Activated CD4-positive, alpha-beta T cell treated with anti-CD3 and anti-CD28 coated beads, Interleukin-2, amount 50 U/mL, for 24 hours (primary cell): ENCODE results near the gene NAXE.
"Not testable (repeated sequence)": the region's sequence is repeated elsewhere in the genome, so short reads cannot be mapped to it uniquely, and the experiment has no call there.

Source experiments
- DNase-seq, 2 donors: peaks; one replicate each; pipeline ENCODE4 v3.0.0-alpha.2; 2020; ENCODE audit warnings: low read depth in 1 of 2, low spot score in 1 of 2

NAXE gene

DNA sequence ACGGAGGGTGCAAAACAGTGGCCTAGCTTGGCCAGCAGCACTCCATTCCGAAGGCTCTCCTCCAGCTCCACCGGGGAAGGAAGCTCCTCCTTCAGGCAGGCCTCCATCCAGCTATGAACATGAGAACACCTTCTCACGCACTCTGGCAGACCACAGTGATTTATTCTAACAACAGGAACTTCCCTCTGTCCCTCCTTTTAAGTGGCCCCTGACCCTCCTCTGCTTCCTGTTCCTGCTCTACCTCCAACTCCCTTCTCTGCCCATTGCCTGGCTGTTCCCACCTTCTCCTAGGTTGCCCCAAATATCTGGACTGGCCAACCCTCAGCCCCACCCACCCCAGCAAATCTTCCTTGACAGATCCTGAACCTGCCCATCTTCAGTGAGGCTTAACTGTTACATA, 25.1 kb upstream of the NAXE start:
- no peak for DNase-seq

DNA sequence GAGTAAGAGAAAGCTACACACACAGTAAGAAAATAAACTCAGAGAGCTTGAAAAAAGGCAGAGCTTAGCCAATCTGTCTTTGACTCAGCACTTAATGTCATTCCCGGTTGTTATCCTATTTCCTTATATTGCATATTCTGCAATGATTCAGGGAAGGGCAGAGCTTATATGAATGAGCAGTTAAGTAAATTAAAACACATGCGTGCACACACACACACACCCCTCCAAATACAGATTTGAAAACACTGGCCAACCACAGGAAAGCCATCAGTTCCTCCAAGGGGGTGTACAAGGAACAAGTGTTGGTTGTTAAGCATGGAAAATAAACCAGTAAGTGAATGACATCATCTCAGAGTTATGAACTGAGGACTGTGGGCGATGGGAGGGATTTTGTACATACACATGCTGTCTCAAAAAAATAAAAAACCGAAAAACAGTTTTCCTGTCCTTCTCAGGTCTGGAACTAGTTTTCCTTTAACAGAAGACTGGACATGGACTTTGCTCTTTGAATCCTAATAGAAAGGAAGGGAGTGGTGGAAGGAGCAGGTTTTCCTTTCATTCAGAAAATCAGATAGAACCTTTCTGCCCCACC, 20.2 kb upstream of the NAXE start:
- DNase-seq = no peak

DNA sequence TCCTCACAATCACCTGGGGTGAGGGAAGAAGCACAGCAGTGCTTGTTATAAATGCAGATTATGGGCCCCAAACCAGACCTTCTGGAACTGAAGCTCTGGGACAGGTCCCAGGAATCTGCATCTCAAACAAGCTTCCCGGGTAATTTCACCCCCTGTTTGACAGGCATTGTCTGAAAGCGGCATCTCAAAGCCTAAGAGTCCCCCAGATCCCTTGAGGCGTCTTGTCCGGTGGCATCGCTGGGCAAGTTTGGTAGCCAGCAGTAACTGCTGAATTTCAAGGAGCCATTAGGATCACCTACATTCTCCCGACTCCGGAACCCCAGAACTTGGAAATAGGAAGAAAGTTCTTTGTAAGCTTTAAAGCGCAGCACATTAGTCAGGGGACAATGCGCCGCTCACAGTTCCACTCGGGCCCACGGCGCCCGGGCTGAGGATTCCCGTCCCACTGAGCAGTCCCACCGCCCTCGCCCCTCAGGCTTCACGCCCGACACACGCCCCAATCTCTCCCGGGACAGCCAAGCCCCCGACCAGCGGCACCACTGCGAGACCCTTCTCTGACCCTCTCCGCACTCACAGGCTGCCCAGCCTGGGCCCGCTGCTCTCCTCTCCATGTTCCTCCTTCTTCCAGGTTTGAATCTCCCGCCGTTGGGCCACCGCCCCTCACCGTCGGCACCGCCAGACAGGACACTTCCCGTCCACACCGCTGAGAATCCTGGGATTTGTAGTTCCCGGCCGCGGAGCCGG, 19.5 kb upstream of the NAXE start, which contains the start of gene IQGAP3:
IQGAP3 (minus strand) TSS at position 647 of the 744 bp plus-strand sequence; CDS start at position 611, 36 bp downstream.
- DNase-seq = peak in 1 of 2 donors; percentile 61

GRCh38 chr1:156572663-156573018, 18.9 kb upstream of the NAXE start:
- DNase-seq = no peak

- DNase-seq = no peak
Measured at GRCh38 chr1:156574039-156574633, 17.4 kb upstream of the NAXE start.

GRCh38 chr1:156577550-156577949, 14.0 kb upstream of the NAXE start:
- DNase-seq = no peak

DNA sequence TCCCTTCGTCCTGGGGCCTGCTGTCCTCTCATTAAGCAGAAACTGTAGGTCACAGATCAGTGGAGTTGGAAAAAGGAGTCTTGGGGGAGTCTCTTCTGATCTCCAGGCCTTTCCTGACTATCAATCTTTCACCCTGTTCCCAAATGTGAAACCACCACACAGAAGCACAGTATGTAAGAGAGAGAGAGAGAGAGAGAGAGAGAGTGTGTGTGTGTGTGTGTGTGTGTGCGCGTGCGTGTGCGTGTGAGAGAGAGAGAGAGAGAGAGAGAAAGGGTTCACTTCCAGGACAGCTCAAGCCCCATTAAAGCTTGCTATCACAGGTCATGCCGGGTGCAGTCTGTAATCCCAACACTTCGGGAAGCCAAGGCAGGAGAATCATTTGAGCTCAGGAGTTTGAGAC, 13.5 kb upstream of the NAXE start:
- DNase-seq = no peak

GRCh38 chr1:156579472-156579871, 12.1 kb upstream of the NAXE start, which contains the start of gene TTC24:
TTC24 (plus strand) TSS chr1:156579723; CDS start chr1:156581365, 1,642 bp downstream.
- DNase-seq = no peak

- DNase-seq = no peak
Measured at GRCh38 chr1:156581661-156582387, 9.8 kb upstream of the NAXE start.

- no peak for DNase-seq
Measured at GRCh38 chr1:156582388-156583017, 9.1 kb upstream of the NAXE start.

DNA sequence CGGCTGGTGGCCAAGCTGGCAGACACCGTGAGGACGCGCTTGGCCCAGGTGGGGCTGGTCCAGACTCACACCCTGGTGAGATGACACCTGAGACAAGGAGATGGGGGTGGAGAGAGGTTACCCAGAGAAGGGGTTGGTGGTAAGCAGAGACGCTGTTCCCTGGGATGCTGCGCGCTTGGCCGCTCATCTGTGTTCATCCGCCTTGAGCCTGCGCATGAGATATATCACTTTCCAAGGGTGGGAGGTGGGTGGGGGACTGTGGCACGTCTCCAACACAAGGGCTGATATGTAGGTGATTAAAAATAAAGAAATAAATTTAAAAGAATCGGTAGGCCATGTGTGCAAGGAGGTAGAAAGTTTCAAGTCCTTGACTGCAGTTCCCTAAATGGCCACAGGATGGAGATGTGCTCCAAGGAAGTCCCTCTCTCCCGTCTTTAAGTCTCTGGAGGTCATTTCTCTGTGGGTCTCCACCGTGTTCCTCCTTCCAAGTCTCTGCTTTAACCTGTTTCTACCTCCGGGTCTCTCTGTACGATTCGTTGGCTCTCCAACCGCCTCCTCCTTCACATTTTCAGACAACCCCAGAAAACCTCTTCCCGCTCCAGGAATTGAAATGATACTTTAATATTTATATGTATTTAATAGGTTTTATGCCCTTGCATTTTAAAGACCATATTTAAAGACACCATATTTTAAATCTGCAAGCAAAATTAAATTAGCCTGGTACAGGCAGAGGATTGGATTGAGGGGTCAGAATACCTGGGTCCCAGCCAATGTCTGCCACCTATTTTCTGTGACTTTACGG, 7.6 kb upstream of the NAXE start:
- peak in 1 of 2 donors; percentile 67 for DNase-seq

DNA sequence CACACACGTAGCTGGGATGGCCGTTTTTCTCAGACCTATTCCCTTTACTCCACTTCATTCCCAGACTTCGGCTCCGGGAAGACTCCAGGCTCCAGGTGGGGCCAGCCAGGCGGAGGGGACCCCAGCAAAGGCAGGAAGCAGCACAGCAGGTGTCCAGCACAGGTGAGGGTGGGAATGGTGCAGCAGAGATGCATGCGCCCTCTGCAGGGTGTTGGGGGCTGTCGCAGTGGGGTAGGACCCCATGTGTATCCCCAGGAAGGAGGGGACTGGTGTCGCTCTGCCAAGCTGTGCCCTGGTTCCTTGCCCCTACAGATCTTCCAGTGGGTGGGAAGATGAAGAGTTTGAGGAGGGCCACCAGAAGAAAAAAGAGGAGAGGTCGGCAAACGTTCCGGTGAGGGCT, 6.8 kb upstream of the NAXE start:
- DNase-seq = no peak

- no peak for DNase-seq
Measured at GRCh38 chr1:156586323-156586722, 5.3 kb upstream of the NAXE start.

DNA sequence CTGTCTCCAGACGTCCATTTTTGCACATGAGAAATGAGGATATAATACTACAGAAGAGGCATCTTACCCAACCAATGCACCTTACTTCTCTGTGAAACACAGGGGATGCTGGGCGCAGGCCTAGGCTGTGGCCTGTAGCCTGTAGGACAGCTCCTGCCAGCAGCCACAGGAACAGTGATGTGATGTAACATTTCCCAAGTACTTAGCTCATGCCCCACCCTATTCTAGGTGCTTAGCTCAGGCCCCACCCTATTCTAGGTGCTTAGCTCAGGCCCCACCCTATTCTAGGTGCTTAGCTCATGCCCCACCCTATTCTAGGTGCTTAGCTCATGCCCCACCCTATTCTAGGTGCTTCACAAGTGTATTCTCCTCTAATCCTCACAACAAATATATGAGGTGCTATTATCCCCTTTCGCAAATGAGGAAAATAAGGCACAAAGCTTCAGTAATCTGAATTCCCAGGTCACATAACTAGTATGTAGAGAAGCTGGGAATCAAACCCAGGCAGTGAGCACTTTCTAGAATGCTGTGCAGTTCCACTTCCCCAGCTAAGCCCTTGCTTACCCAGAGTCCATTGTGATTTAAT, 4.6 kb upstream of the NAXE start:
- DNase-seq = no peak

GRCh38 chr1:156587927-156588326, 3.6 kb upstream of the NAXE start:
- DNase-seq = not testable (repeated sequence)

- no peak for DNase-seq
Measured at GRCh38 chr1:156589546-156589945, 2.0 kb upstream of the NAXE start.

DNA sequence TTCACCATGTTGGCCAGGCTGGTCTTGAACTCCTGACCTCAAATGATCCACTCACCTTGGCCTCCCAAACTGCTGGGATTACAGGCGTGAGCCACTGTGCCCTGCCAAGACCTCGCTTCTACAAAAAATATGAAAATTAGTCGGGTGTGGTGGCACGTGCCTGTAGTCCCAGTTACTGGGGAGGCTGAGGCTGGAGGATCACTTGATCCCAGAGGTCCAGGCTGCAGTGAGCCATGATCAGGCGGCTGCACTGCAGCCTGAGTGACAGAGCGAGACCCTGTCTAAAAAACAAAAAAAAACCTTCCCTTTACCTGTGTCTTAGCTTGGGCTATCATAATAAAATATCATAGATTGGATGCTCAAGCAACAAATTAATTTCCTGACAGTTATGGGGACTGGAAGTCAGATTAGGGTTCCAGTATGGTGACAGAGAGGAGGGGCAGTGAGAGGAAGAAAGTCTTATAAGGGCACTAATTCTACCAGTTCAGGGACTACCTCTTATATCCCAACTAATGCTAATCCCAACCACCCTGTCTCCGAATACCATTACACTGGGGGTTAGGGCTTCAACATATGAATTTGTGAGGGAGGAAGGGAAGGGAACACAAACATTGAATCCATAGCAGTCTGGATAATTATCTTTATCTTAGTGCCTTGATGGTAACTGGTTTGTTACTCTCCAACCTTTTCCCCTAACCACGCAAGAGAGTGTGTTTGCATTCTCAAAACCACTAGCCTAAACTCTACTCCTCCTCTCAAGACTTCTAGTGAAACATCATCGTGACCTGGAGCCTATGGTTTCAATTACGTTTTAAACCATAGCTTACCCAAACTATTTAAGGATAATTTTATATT, 1.0 kb upstream of the NAXE start:
- no peak for DNase-seq

DNA sequence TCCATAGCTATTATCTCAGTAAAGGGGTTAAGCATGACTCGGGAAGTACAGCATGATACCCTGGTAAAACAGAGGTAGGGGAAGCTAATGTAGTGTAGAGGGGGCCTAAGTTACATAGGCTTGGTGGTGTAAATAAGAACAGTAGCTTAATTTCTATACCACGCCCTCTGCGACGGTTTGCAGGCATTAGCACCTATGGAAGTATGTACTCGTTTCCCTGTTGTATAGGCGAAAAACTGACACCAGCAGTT, 470 bp upstream of the NAXE start:
- DNase-seq = no peak

DNA sequence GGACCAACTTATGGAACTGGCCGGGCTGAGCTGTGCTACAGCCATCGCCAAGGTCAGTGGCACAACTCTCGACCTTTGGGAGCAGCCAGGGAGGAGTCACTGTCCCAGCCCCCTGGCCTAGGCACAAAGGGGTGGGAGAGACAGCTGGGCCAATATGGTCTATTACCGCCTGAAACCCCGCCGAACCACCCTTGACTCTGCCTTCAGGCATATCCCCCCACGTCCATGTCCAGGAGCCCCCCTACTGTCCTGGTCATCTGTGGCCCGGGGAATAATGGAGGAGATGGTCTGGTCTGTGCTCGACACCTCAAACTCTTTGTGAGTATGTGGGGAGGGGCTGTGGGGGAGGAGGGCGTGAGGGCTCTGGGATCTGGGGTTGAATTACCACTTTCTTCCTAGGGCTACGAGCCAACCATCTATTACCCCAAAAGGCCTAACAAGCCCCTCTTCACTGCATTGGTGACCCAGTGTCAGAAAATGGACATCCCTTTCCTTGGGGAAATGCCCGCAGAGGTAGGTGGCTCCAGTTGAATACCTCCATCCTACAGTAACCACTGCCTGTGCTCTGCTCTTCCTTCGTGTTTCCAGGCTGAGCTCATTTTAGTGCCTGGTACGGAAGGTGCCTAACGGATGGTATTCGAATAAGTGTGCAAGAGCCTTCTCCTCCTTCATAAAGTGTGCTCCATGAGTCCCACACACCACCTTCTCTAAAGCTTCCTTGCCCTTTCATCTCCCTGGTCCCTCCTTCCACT, 758 bp downstream of the NAXE start:
- no peak for DNase-seq
